Kidney epithelial cell (primary cell): Measurements from ENCODE around the gene NCL. TPM values are rescaled to one million over a fixed set of nuclear protein-coding genes. Genes with fewer than 3 reads are reported as not detected.

Source experiments
- DNase-seq: peaks from one replicate; pipeline ENCODE4 v3.0.0-alpha.2; 2010; ENCODE audit warnings: low read depth
- H3K27me3 ChIP-seq: 2 replicates; pipeline ENCODE4 v1.6.0; 2011; ENCODE audit warnings: low read length; ENCODE audit not compliant: control insufficient read depth, insufficient read depth
- H3K36me3 ChIP-seq: 2 replicates; pipeline ENCODE4 v1.5.1; 2011; ENCODE audit warnings: low read length; ENCODE audit not compliant: control insufficient read depth, insufficient read depth
- H3K4me3 ChIP-seq: 2 replicates; pipeline ENCODE4 v1.5.1; 2011; ENCODE audit warnings: low read depth, mild to moderate bottlenecking, control low read depth, low read length
- CTCF ChIP-seq: IDR thresholded peaks from 2 replicates; pipeline ENCODE4 v1.5.1; 2011; ENCODE audit warnings: mild to moderate bottlenecking, moderate library complexity, low read length, control low read depth, inconsistent platforms; ENCODE audit not compliant: insufficient read depth, poor library complexity, severe bottlenecking
- total RNA-seq: library from RNA; depleted of rRNA; stranded (reverse); fragments of >200 nt; gene quantifications from 2 replicates; pipeline ENCODE4 v1.2.3, GENCODE V29; 2015

NCL gene
- total RNA-seq, 1 donor from 2014 or later, result 160 TPM

- DNase-seq, result no peak
- Histone ChIP-seq H3K36me3 (no peaks in the 10 kb centered on the region), H3K4me3 (no peak overlapping the region), H3K27me3 (no peaks in the 10 kb centered on the region)
- TF ChIP-seq CTCF, result no peak
These were observed 33.4 kb upstream of the NCL start for GRCh38 chr2:231497651-231498050.

DNA sequence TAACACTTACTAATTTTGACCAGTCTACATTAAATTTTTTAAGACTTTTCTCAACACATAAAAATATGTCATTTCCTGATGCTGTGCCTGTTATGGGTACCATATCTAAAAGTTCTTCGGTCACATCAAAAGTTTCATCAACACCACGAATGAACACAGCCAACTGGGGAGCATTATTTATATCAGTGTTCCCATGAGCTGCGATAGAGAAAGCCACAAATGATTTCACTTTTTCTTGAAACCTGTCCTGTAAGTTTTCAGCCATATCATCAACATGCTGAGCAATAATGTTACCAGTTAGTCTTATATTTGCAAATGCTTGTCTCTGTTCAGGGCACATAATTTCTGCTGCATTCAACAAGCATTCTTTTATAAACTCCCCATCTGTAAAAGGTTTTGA lies 30.4 kb upstream of the NCL start:
- no peaks in the 10 kb centered on the region for H3K36me3 ChIP-seq
- no peak for DNase-seq
- no peak overlapping the region for H3K4me3 ChIP-seq
- no peaks in the 10 kb centered on the region for H3K27me3 ChIP-seq
- no peak for TF ChIP-seq CTCF

- TF ChIP-seq CTCF, result no peak
- no peaks in the 10 kb centered on the region for H3K36me3 ChIP-seq
- DNase-seq, result no peak
- H3K27me3 ChIP-seq, result no peaks in the 10 kb centered on the region
- no peak overlapping the region for H3K4me3 ChIP-seq
These were observed 26.5 kb upstream of the NCL start for GRCh38 chr2:231490801-231491200.

DNA sequence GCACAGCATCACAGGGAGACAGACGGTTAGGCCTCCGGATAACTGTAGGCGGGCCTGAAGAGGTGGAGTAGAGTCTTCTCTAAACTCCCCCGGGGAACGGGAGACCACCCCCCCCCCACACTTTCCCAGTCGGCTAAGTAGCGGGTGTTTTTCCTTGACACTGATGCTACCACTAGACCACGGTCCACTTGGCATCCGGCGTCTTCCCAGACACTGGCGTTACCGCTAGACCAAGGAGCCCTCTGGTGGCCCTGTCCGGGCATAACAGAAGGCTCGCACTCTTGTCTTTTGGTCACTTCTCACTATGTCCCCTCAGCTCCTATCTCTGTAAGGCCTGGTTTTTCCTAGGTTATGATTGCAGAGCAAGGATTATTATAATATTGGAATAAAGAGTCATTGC lies 25.7 kb upstream of the NCL start:
- DNase-seq, result no peak
- Histone ChIP-seq H3K27me3 (no peaks in the 10 kb centered on the region), H3K4me3 (no peak overlapping the region), H3K36me3 (no peaks in the 10 kb centered on the region)
- peak; percentile 14 for TF ChIP-seq CTCF

- Histone ChIP-seq H3K27me3 (no peaks in the 10 kb centered on the region), H3K36me3 (no peaks in the 10 kb centered on the region), H3K4me3 (no peak overlapping the region)
- no peak for DNase-seq
- no peak for TF ChIP-seq CTCF
These were observed 24.0 kb upstream of the NCL start for GRCh38 chr2:231488331-231488730.

DNA sequence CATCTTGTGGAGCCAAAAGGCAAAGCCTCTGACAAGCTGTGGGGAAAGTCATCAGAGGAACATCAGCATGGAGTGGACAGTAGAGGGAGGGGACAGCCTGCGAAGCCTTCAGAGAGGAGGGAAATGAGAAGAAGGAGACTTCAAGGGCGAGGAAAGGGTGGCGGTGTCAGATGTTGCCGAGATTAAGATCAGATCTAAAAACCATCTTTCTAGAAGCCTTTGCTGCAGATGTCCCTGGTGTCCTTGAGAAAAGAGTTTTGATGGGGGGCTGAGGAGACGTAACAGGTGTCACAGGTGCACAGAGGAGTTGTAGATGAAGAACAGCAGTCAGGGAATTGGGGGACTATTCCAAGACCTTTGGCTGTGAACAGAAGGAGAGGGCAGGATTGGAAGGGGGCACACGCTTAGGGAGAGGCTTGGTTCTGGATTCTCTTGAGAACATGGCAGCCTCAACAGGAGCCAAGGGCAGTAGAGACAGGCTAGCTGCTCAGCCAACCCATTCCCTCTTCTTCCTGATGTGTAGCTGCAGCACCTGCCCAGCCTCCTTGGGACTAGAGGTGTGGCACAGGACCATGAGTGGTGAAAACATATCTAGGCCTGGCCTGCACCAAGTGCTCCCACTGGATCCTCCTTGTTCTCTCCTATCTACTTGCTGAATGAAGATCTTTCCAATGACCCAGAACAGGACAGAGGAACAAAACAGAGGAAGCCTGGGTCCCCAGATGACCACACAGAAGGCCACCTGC lies 22.7 kb upstream of the NCL start:
- Histone ChIP-seq H3K27me3 (no peaks in the 10 kb centered on the region), H3K36me3 (no peaks in the 10 kb centered on the region), H3K4me3 (no peak overlapping the region)
- no peak for TF ChIP-seq CTCF
- no peak for DNase-seq
